H1 (cell line): ENCODE measurements around the gene NLRP6. TPM values are rescaled to one million over a fixed set of nuclear protein-coding genes. Genes with fewer than 3 reads are reported as not detected.

Experiments
- CTCF ChIA-PET: fragments of 300-600 bp; sonication (Branson Sonifier 250); formaldehyde crosslinking; loops from one replicate; lab custom pipeline; 2021; ENCODE audit not compliant: partially characterized antibody; lab: Charles Lee
- POLR2A ChIA-PET: fragments of 300-600 bp; sonication (Branson Sonifier 250); formaldehyde crosslinking; loops from one replicate; lab custom pipeline; 2021; ENCODE audit warnings: inconsistent platforms; ENCODE audit not compliant: partially characterized antibody; lab: Charles Lee
- DNase-seq, 2 experiments: peaks; one replicate each; pipeline versions ENCODE4 v3.0.0 to v3.0.0-alpha.2; 2010 to 2022; ENCODE audit warnings: low spot score in 2 of 2, low read depth in 1 of 2, mixed read lengths in 1 of 2
- FAIRE-seq: peaks from 2 replicates; lab custom pipeline; 2011; peaks lifted over from hg19 to GRCh38; lab: Jason Lieb, UNC
- H2AFZ ChIP-seq: 2 replicates; pipeline ENCODE4 v1.8.1; 2012; ENCODE audit warnings: low read length, inconsistent platforms
- H2AK5ac ChIP-seq: 2 replicates; pipeline ENCODE4 v1.6.1; 2013; ENCODE audit warnings: low read depth, low read length
- H2BK120ac ChIP-seq: replicated peaks from 2 replicates; pipeline ENCODE3; 2013; ENCODE audit warnings: low read depth, low read length, inconsistent platforms
- H2BK12ac ChIP-seq: 2 replicates; pipeline ENCODE4 v1.6.1; 2013; ENCODE audit warnings: low read depth, low read length
- H2BK15ac ChIP-seq: 2 replicates; pipeline ENCODE4 v1.6.1; 2013; ENCODE audit warnings: low read length
- H2BK20ac ChIP-seq: 2 replicates; pipeline ENCODE4 v1.6.1; 2013; ENCODE audit warnings: low read length
- H2BK5ac ChIP-seq: 2 replicates; pipeline ENCODE4 v1.6.1; 2013; ENCODE audit warnings: low read depth, low read length
- H3K14ac ChIP-seq: 2 replicates; pipeline ENCODE4 v1.6.1; 2013; ENCODE audit warnings: inconsistent platforms; ENCODE audit not compliant: insufficient read length
- H3K18ac ChIP-seq: 2 replicates; pipeline ENCODE4 v1.6.1; 2013; ENCODE audit warnings: low read length; ENCODE audit errors: extremely low read depth
- H3K23ac ChIP-seq: 2 replicates; pipeline ENCODE4 v1.6.1; 2013; ENCODE audit warnings: inconsistent platforms; ENCODE audit not compliant: insufficient read length
- H3K23me2 ChIP-seq: 2 replicates; pipeline ENCODE4 v1.6.1; 2013; ENCODE audit warnings: low read depth, low read length
- H3K27ac ChIP-seq: 2 replicates; pipeline ENCODE4 v1.6.1; 2011; ENCODE audit warnings: low read depth, low read length, inconsistent platforms
- H3K27me3 ChIP-seq, 4 experiments: replicated peaks in 1 of 4; 1 replicate in 1 of 4; 2 replicates in 3 of 4; pipeline versions ENCODE4 v1.6.1 to v1.8.1; 2011 to 2013; ENCODE audit warnings: low read length in 3 of 4, mild to moderate bottlenecking in 3 of 4, inconsistent platforms in 2 of 4, mixed read lengths in 2 of 4, moderate library complexity in 1 of 4; ENCODE audit not compliant: control insufficient read depth in 3 of 4, insufficient read depth in 3 of 4; ENCODE audit errors: extremely low read depth in 1 of 4
- H3K36me3 ChIP-seq, 4 experiments: 2 replicates each; pipeline versions ENCODE4 v1.6.1 to v1.8.1; 2011 to 2013; ENCODE audit warnings: mild to moderate bottlenecking in 4 of 4, low read length in 3 of 4, moderate library complexity in 2 of 4, control low read depth in 1 of 4, inconsistent platforms in 1 of 4; ENCODE audit not compliant: insufficient read depth in 4 of 4, control insufficient read depth in 2 of 4
- H3K4ac ChIP-seq: replicated peaks from 2 replicates; pipeline ENCODE3; 2013; ENCODE audit warnings: low read length, low read depth, mixed read lengths, inconsistent platforms; ENCODE audit not compliant: insufficient read length
- H3K4me1 ChIP-seq, 4 experiments: replicated peaks in 1 of 4; 1 replicate in 1 of 4; 2 replicates in 3 of 4; pipeline versions ENCODE4 v1.6.1 to v1.8.1; 2011 to 2013; ENCODE audit warnings: low read length in 3 of 4, inconsistent platforms in 2 of 4, mixed read lengths in 1 of 4; ENCODE audit not compliant: insufficient read depth in 4 of 4, control insufficient read depth in 3 of 4
- H3K4me2 ChIP-seq, 2 experiments: 2 replicates each; pipeline versions ENCODE4 v1.6.1 to v1.8.1; 2011 to 2013; ENCODE audit warnings: low read depth in 2 of 2, low read length in 2 of 2, control low read depth in 1 of 2, inconsistent platforms in 1 of 2, mild to moderate bottlenecking in 1 of 2; ENCODE audit not compliant: insufficient read depth in 1 of 2
- H3K4me3 ChIP-seq, 4 experiments: fragments of 200-600, 300-600 bp in 1 of 4; sonication (generic), shearing (Covaris generic), sonication (Bioruptor Twin) in 1 of 4; 2 replicates each; pipeline versions ENCODE4 v1.5.1 to v1.8.1; 2011 to 2016; ENCODE audit warnings: low read length in 4 of 4, low read depth in 3 of 4, control low read depth in 2 of 4, inconsistent platforms in 2 of 4, mild to moderate bottlenecking in 2 of 4, mixed read lengths in 1 of 4, moderate library complexity in 1 of 4; ENCODE audit not compliant: insufficient read depth in 2 of 4; ENCODE audit errors: extremely low read depth in 1 of 4
- H3K56ac ChIP-seq: replicated peaks from 2 replicates; pipeline ENCODE3; 2013; ENCODE audit warnings: low read depth, mild to moderate bottlenecking, mixed read lengths, low read length, inconsistent platforms; ENCODE audit not compliant: insufficient read length
- H3K79me1 ChIP-seq: 2 replicates; pipeline ENCODE4 v1.6.1; 2013; ENCODE audit warnings: low read depth, low read length, control low read depth
- H3K79me2 ChIP-seq, 2 experiments: 2 replicates each; pipeline versions ENCODE4 v1.6.1 to v1.8.1; 2012 to 2013; ENCODE audit warnings: low read length in 2 of 2, mild to moderate bottlenecking in 2 of 2, inconsistent platforms in 1 of 2; ENCODE audit not compliant: insufficient read depth in 2 of 2, control insufficient read depth in 1 of 2
- H3K9ac ChIP-seq, 4 experiments: replicated peaks in 1 of 4; 1 replicate in 1 of 4; 2 replicates in 3 of 4; pipeline versions ENCODE4 v1.6.1 to v1.8.1; 2011 to 2013; ENCODE audit warnings: low read depth in 3 of 4, low read length in 3 of 4, control low read depth in 2 of 4, mild to moderate bottlenecking in 2 of 4, moderate library complexity in 2 of 4, inconsistent platforms in 1 of 4; ENCODE audit errors: extremely low read depth in 1 of 4
- H3K9me3 ChIP-seq, 2 experiments: 2 replicates each; pipeline versions ENCODE4 v1.6.1 to v1.8.1; 2012 to 2013; ENCODE audit warnings: mild to moderate bottlenecking in 2 of 2, moderate library complexity in 2 of 2, control low read depth in 1 of 2, inconsistent platforms in 1 of 2, low read depth in 1 of 2, low read length in 1 of 2, mixed read lengths in 1 of 2; ENCODE audit not compliant: insufficient read depth in 2 of 2
- H4K20me1 ChIP-seq, 2 experiments: replicated peaks in 1 of 2; 2 replicates each; pipeline versions ENCODE3 to v1.8.1; 2011 to 2013; ENCODE audit warnings: inconsistent platforms in 2 of 2, low read length in 2 of 2, mild to moderate bottlenecking in 1 of 2; ENCODE audit not compliant: insufficient read depth in 2 of 2, control insufficient read depth in 1 of 2
- H4K5ac ChIP-seq: 2 replicates; pipeline ENCODE4 v1.6.1; 2013; ENCODE audit warnings: low read length, low read depth, mixed read lengths, inconsistent platforms; ENCODE audit not compliant: insufficient read length
- H4K8ac ChIP-seq: 2 replicates; pipeline ENCODE4 v1.8.0; 2013; ENCODE audit warnings: mild to moderate bottlenecking, moderate library complexity, low read length, inconsistent platforms; ENCODE audit not compliant: insufficient read depth; ENCODE audit errors: extremely low read depth
- H4K91ac ChIP-seq: replicated peaks from 2 replicates; pipeline ENCODE3; 2013; ENCODE audit warnings: low read length, mixed read lengths, inconsistent platforms; ENCODE audit not compliant: insufficient read length
- BRCA1 ChIP-seq: IDR thresholded peaks from 2 replicates; pipeline ENCODE4 v1.6.1; 2012; ENCODE audit warnings: low read depth, low read length, improper control_type of control experiment
- E2F6 ChIP-seq: IDR thresholded peaks from 2 replicates; pipeline ENCODE4 v1.6.1; 2012; ENCODE audit warnings: inconsistent platforms
- FOSL1 ChIP-seq: IDR thresholded peaks from 2 replicates; pipeline ENCODE4 v1.6.1; 2011; ENCODE audit warnings: mild to moderate bottlenecking, low read depth, low read length, moderate library complexity; ENCODE audit not compliant: insufficient read depth
- JUN ChIP-seq: IDR thresholded peaks from 2 replicates; pipeline ENCODE4 v1.6.1; 2011; ENCODE audit warnings: low read depth, mild to moderate bottlenecking, improper control_type of control experiment, low read length
- MAFK ChIP-seq: IDR thresholded peaks from 2 replicates; pipeline ENCODE4 v1.6.1; 2012; ENCODE audit warnings: low read depth, mild to moderate bottlenecking, improper control_type of control experiment, low read length
- MAX ChIP-seq: IDR thresholded peaks from 2 replicates; pipeline ENCODE4 v1.6.1; 2012; ENCODE audit warnings: inconsistent platforms
- RFX5 ChIP-seq: IDR thresholded peaks from 2 replicates; pipeline ENCODE4 v1.6.1; 2011; ENCODE audit warnings: low read depth, low read length, improper control_type of control experiment, borderline replicate concordance
- SUZ12 ChIP-seq: fragments of 200-600 bp; sonication (generic); IDR thresholded peaks from 2 replicates; pipeline ENCODE4 v1.6.1; 2012; ENCODE audit warnings: mild to moderate bottlenecking, inconsistent platforms, low read length, moderate library complexity, mixed read lengths
- TEAD4 ChIP-seq: IDR thresholded peaks from 2 replicates; pipeline ENCODE4 v1.6.1; 2012; ENCODE audit warnings: low read depth, low read length, inconsistent platforms, mixed read lengths
- ZNF274 ChIP-seq: IDR thresholded peaks from 2 replicates; pipeline ENCODE4 v1.7.0; 2012; ENCODE audit warnings: low read length, borderline replicate concordance; ENCODE audit errors: extremely low read depth
- WGBS, 2 experiments: shearing (Covaris generic) in 1 of 2; methylation state at CpG; one replicate each; pipeline versions ENCODE4 v1.1.6 to v1.1.7; 2013 to 2015; ENCODE audit warnings: low lambda C conversion rate in 2 of 2, mixed read lengths in 2 of 2, inconsistent platforms in 1 of 2, low coverage in 1 of 2, missing lambda C conversion rate in 1 of 2; ENCODE audit not compliant: insufficient replicate concordance in 2 of 2, insufficient coverage in 1 of 2, insufficient read length in 1 of 2; ENCODE audit errors: extremely low coverage in 1 of 2, missing lambda C conversion rate in 1 of 2; 5-methylcytosine and 5-hydroxymethylcytosine counted together
- polyA plus RNA-seq, 7 experiments: library from polyadenylated mRNA; depleted of rRNA in 3 of 7; stranded (reverse) in 5 of 7; unstranded in 2 of 7; fragments of >200 nt in 5 of 7; fragments of 200-250 nt in 2 of 7; gene quantifications; 1 replicate in 5 of 7; 2 replicates in 1 of 7; 4 replicates in 1 of 7; pipeline versions ENCODE4 v1.2.1 to v1.2.3, GENCODE V29; 2011 to 2013; ENCODE audit warnings: missing spikeins in 2 of 7, mixed read lengths in 2 of 7
- total RNA-seq: library from RNA; stranded (reverse); fragmentation: NEBNext Ultra II Directional; extraction: Animal tissue kit (Norgen Biotek cat#: 25700); gene quantifications from 2 replicates; pipeline ENCODE4 v1.2.1, GENCODE V29; 2021

NLRP6 gene
- total and polyA plus RNA-seq, 2 of the 8 experiments (the other 6 are each of a cell fraction or from before 2014, with no cell fraction given): not detected

GRCh38 chr11:249062-249461, 29.1 kb upstream of the NLRP6 start:
- no peak overlapping the region for H3K27ac ChIP-seq
- H4K8ac ChIP-seq: no peak overlapping the region
- H3K79me1 ChIP-seq: no peaks in the 10 kb centered on the region
- H3K14ac ChIP-seq: no peak overlapping the region
- DNase-seq (peak in 1 of 2 experiments; percentile 11), FAIRE-seq (no peak)
- no peak overlapping the region for H4K91ac ChIP-seq
- no peaks in the 10 kb centered on the region for H3K4me1 ChIP-seq
- no peak overlapping the region for H2AFZ ChIP-seq
- no peak overlapping the region for H3K18ac ChIP-seq
- no peak overlapping the region for H3K4me2 ChIP-seq
- no peak overlapping the region for H3K23ac ChIP-seq
- H3K36me3 ChIP-seq: peaks cover 20 to 63% (median 50%) of the 10 kb centered on the region in 4 experiments
- TF ChIP-seq MAX: no peak
- TF ChIP-seq RFX5: no peak
- TF ChIP-seq FOSL1: no peak
- TF ChIP-seq JUN: no peak
- TF ChIP-seq ZNF274: no peak
- TF ChIP-seq TEAD4: no peak
- no peak for TF ChIP-seq E2F6
- no peak for TF ChIP-seq MAFK
- TF ChIP-seq SUZ12: no peak
- TF ChIP-seq BRCA1: no peak
- H3K27me3 ChIP-seq: no peaks in the 10 kb centered on the region; a peak in 1 of 7 replicates
- no peaks in the 10 kb centered on the region for H3K9me3 ChIP-seq
- CTCF ChIA-PET: interaction anchor here (1.0 to 9.8 kb wide), 12 partner anchors 10 to 116 kb away, joined by 4 to 212 read pairs (median 26); partner anchors contain the start of genes B4GALNT4, IFITM2, NLRP6 and PGGHG
- peaks cover 0 to 1% of the 10 kb centered on the region in 2 experiments for H4K20me1 ChIP-seq
- no peaks in the 10 kb centered on the region for H3K79me2 ChIP-seq
- H3K4ac ChIP-seq: no peak overlapping the region
- no peak overlapping the region for H3K9ac ChIP-seq
- H4K5ac ChIP-seq: no peak overlapping the region
- POLR2A ChIA-PET: interaction anchor here (1.5 to 1.6 kb wide), 2 partner anchors 11 to 53 kb away, joined by 3 to 5 read pairs; no protein-coding TSS in a partner anchor
- H3K23me2 ChIP-seq: peaks cover 2% of the 10 kb centered on the region; the same call in 1 of the 2 replicates
- no peak overlapping the region for H2BK20ac ChIP-seq
- H2BK5ac ChIP-seq: no peak overlapping the region
- no peak overlapping the region for H2BK12ac ChIP-seq
- WGBS, 2 experiments: 73% methylated on average over 8 of the region's 8 CpGs; no CpG with 5 or more reads in 1 of the 2 experiments
- no peak overlapping the region for H2BK15ac ChIP-seq
- no peak overlapping the region for H3K4me3 ChIP-seq
- no peak overlapping the region for H2AK5ac ChIP-seq
- no peak overlapping the region for H2BK120ac ChIP-seq
- no peak overlapping the region for H3K56ac ChIP-seq
